OCI-LY3 (cell line): ENCODE data around the gene SMO.

Experiments
- H2AFZ ChIP-seq: fragments of 200-600, 300-600 bp; shearing (Covaris generic); 2 replicates; pipeline ENCODE4 v1.6.0; 2014; ENCODE audit warnings: antibody characterized with exemption, low read depth, low read length
- H3K27ac ChIP-seq: fragments of 200-600, 300-600 bp; sonication (generic); 2 replicates; pipeline ENCODE4 v1.5.1; 2014; ENCODE audit warnings: mild to moderate bottlenecking, low read length, moderate library complexity, mixed read lengths
- H3K27me3 ChIP-seq: fragments of 200-600, 300-600 bp; sonication (generic); 2 replicates; pipeline ENCODE4 v1.6.1; 2014; ENCODE audit warnings: low read depth, low read length, mixed read lengths
- H3K36me3 ChIP-seq: fragments of 200-600, 300-600 bp; sonication (generic); replicated peaks from 2 replicates; pipeline ENCODE3; 2014; ENCODE audit warnings: low read depth, low read length, mixed read lengths
- H3K4me1 ChIP-seq: fragments of 300-600, 200-600 bp; sonication (generic); 2 replicates; pipeline ENCODE4 v1.6.1; 2014; ENCODE audit warnings: low read length, mixed read lengths
- H3K4me2 ChIP-seq: fragments of 200-600, 300-600 bp; sonication (generic); 2 replicates; pipeline ENCODE4 v1.6.1; 2014; ENCODE audit warnings: low read length, mixed read lengths
- H3K4me3 ChIP-seq: fragments of 300-600, 200-600 bp; sonication (generic); 2 replicates; pipeline ENCODE4 v1.5.1; 2014; ENCODE audit warnings: antibody characterized with exemption, mild to moderate bottlenecking, low read length, moderate library complexity
- H3K79me2 ChIP-seq: fragments of 300-600, 200-600 bp; shearing (Covaris generic); 2 replicates; pipeline ENCODE4 v1.6.1; 2014; ENCODE audit warnings: mild to moderate bottlenecking, low read length, mixed read lengths
- H3K9ac ChIP-seq: fragments of 300-600, 200-600 bp; shearing (Covaris generic); 2 replicates; pipeline ENCODE4 v1.6.0; 2014; ENCODE audit warnings: mild to moderate bottlenecking, low read length, moderate library complexity
- H3K9me3 ChIP-seq: fragments of 200-600, 300-600 bp; shearing (Covaris generic); 2 replicates; pipeline ENCODE4 v1.6.1; 2014; ENCODE audit warnings: low read length, mixed read lengths; ENCODE audit not compliant: insufficient read depth
- H4K20me1 ChIP-seq: fragments of 200-600, 300-600 bp; sonication (generic); 2 replicates; pipeline ENCODE4 v1.6.1; 2016; ENCODE audit warnings: low read length, mixed read lengths; ENCODE audit not compliant: insufficient read depth
- EZH2phosphoT487 ChIP-seq: fragments of 200-600 bp; shearing (Covaris generic); IDR thresholded peaks from 2 replicates; pipeline ENCODE4 v1.6.1; 2018; ENCODE audit warnings: antibody characterized with exemption, mixed run types, low read depth
- TF ChIP-seq, protein P1 (sequence below): fragments of 200-600, 300-600 bp; sonication (generic); IDR thresholded peaks from 2 replicates; pipeline ENCODE4 v1.5.1; 2014; ENCODE audit warnings: antibody characterized with exemption, low read length, low read depth

SMO gene

DNA sequence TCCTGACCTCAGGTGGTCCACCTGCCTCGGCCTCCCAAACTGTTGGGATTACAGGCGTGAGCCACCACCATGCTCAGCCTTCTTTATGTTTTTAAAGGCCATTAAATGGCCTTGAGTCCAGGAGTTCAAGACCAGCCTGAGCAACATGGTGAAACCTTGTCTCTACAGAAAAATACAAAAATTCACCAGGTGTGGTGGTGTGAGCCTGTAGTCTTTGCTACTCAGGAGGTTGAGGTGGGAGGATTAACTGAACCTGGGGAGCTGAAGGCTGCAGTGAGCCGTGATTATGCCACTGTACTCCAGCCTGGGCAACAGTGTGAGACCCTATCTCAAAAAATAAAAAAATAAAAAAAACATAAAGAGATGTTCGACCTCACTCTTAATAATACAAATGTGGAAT is 11.0 kb downstream of the SMO start:
- Histone ChIP-seq H3K4me1 (peaks cover 2% of the 10 kb centered on the region; the same call in 1 of the 2 replicates), H2AFZ (no peak overlapping the region), H3K79me2 (peaks cover 11% of the 10 kb centered on the region), H3K9me3 (no peaks in the 10 kb centered on the region), H3K4me2 (no peak overlapping the region), H3K36me3 (peaks cover 5% of the 10 kb centered on the region), H3K27ac (no peak overlapping the region), H3K27me3 (no peaks in the 10 kb centered on the region), H3K9ac (no peak overlapping the region), H3K4me3 (no peak overlapping the region), H4K20me1 (no peaks in the 10 kb centered on the region)
- TF ChIP-seq, protein P1, sequence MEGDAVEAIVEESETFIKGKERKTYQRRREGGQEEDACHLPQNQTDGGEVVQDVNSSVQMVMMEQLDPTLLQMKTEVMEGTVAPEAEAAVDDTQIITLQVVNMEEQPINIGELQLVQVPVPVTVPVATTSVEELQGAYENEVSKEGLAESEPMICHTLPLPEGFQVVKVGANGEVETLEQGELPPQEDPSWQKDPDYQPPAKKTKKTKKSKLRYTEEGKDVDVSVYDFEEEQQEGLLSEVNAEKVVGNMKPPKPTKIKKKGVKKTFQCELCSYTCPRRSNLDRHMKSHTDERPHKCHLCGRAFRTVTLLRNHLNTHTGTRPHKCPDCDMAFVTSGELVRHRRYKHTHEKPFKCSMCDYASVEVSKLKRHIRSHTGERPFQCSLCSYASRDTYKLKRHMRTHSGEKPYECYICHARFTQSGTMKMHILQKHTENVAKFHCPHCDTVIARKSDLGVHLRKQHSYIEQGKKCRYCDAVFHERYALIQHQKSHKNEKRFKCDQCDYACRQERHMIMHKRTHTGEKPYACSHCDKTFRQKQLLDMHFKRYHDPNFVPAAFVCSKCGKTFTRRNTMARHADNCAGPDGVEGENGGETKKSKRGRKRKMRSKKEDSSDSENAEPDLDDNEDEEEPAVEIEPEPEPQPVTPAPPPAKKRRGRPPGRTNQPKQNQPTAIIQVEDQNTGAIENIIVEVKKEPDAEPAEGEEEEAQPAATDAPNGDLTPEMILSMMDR: no peak
- TF ChIP-seq EZH2phosphoT487: no peak

DNA sequence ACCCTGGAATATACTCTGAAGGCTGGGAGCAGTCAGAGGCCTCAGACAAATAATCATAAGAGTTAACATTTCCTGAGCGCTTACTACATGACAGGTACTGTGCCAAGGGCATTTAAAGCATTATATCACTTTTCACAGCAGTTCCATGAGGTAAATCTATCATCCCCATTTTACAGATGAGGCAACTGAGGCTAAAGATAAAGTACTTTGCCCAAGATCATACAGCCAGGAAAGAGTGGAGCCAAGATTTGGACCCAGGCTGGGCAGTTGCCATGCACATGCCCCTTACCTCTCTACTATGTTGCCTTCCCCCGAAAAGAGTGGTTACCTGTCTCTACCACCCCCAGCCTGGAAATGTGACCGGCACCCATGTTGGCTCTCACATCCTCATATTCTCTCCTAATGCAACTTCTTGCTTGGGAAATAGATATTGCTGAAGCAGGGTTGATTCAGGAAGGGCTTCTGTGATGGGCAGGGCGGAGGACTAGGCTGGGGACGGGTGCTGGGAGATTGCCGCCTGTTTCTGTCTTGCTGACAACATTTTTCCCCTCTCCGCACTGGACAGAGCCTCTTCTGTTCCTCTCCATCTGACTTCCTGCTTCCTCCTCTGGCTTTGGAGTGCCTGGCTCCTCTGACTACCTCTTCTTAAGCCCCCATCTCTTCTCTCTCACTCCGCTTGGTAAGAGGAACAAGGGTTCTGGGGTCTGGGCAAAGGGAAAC is 13.8 kb downstream of the SMO start:
- Histone ChIP-seq H3K4me3 (no peak overlapping the region), H4K20me1 (no peaks in the 10 kb centered on the region)
- TF ChIP-seq EZH2phosphoT487: no peak
- TF ChIP-seq, protein P1: no peak

DNA sequence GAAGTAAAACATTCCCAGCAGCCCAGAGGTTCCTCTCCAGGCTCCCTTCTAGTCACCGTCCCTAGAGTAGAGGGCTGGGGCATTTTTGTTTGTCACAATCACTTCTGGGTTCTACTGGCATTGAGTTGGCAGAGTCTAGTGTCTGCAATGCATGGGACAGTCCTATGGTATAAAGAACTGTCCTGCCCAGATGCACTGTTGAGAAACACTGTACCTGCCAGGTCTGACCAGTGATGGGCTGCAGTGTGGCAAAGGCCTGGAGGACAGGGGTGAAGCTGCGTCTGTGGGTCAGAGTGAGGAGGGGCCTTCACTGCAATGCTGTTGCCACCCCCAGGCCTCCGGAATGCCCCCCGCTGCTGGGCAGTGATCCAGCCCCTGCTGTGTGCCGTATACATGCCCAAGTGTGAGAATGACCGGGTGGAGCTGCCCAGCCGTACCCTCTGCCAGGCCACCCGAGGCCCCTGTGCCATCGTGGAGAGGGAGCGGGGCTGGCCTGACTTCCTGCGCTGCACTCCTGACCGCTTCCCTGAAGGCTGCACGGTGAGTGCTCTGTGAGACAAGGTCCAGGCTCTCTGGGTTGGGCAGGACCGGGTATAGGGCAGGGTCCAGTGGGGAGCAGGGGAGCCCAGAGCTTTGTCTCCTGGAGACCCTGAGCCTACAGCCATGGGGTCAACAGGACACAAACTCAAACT is 14.8 kb downstream of the SMO start:
- Histone ChIP-seq H3K79me2 (0 out of 2 replicates have a peak, but pooled peaks cover 3% of the 10 kb centered on the region), H3K9ac (no peak overlapping the region), H3K9me3 (no peaks in the 10 kb centered on the region), H3K4me2 (no peak overlapping the region), H3K27ac (no peak overlapping the region), H3K27me3 (no peaks in the 10 kb centered on the region), H3K36me3 (peaks cover 8% of the 10 kb centered on the region), H4K20me1 (no peaks in the 10 kb centered on the region), H3K4me1 (no peaks in the 10 kb centered on the region), H3K4me3 (no peak overlapping the region), H2AFZ (no peak overlapping the region)
- TF ChIP-seq, protein P1: no peak
- TF ChIP-seq EZH2phosphoT487: no peak

More for the DNA sequence above, 13.8 kb downstream of the SMO start:
- no peak overlapping the region for H3K9ac ChIP-seq
- no peak overlapping the region for H2AFZ ChIP-seq
- no peaks in the 10 kb centered on the region for H3K27me3 ChIP-seq
- H3K4me2 ChIP-seq: no peak overlapping the region
- H3K79me2 ChIP-seq: 0 out of 2 replicates have a peak, but pooled peaks cover 3% of the 10 kb centered on the region
- peaks cover 5% of the 10 kb centered on the region for H3K36me3 ChIP-seq
- H3K27ac ChIP-seq: no peak overlapping the region
- no peaks in the 10 kb centered on the region for H3K9me3 ChIP-seq
- no peaks in the 10 kb centered on the region; the same call in 1 of the 2 replicates for H3K4me1 ChIP-seq

DNA sequence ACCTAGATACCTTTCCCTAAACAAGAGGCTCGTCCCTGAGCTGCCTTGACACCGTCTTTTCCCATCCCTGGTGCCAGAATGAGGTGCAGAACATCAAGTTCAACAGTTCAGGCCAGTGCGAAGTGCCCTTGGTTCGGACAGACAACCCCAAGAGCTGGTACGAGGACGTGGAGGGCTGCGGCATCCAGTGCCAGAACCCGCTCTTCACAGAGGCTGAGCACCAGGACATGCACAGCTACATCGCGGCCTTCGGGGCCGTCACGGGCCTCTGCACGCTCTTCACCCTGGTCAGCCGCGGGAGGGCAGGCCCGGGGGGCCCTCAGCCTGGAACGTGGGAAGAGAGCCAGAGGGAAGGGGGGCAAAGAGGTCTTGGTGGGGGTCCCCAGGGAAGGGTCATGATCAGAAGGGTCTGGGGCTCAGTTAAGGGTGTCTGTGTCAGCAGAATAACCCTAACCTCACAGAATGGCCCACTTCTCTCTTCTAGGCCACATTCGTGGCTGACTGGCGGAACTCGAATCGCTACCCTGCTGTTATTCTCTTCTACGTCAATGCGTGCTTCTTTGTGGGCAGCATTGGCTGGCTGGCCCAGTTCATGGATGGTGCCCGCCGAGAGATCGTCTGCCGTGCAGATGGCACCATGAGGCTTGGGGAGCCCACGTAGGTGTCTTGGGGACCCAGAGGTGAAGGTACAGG is 16.8 kb downstream of the SMO start:
- peaks cover 14% of the 10 kb centered on the region for H3K36me3 ChIP-seq

More for the DNA sequence above, 16.8 kb downstream of the SMO start:
- H4K20me1 ChIP-seq: no peaks in the 10 kb centered on the region
- H3K9me3 ChIP-seq: no peaks in the 10 kb centered on the region
- no peak overlapping the region for H3K4me2 ChIP-seq
- no peaks in the 10 kb centered on the region for H3K27me3 ChIP-seq
- no peak overlapping the region for H3K9ac ChIP-seq
- H3K4me3 ChIP-seq: no peak overlapping the region
- TF ChIP-seq, protein P1: no peak
- no peak for TF ChIP-seq EZH2phosphoT487
- no peaks in the 10 kb centered on the region for H3K79me2 ChIP-seq
- no peaks in the 10 kb centered on the region for H3K4me1 ChIP-seq
- no peak overlapping the region for H2AFZ ChIP-seq
- H3K27ac ChIP-seq: no peak overlapping the region
